ENCODE results near the gene LETM1. TPM values are rescaled to one million over a fixed set of nuclear protein-coding genes. Genes with fewer than 3 reads are reported as not detected.

LETM1 gene
- total and polyA plus RNA-seq, 2 donors (not counting 3 experiments of a cell fraction or from before 2014, with no cell fraction given), result 25.6 to 62.5 TPM

DNA sequence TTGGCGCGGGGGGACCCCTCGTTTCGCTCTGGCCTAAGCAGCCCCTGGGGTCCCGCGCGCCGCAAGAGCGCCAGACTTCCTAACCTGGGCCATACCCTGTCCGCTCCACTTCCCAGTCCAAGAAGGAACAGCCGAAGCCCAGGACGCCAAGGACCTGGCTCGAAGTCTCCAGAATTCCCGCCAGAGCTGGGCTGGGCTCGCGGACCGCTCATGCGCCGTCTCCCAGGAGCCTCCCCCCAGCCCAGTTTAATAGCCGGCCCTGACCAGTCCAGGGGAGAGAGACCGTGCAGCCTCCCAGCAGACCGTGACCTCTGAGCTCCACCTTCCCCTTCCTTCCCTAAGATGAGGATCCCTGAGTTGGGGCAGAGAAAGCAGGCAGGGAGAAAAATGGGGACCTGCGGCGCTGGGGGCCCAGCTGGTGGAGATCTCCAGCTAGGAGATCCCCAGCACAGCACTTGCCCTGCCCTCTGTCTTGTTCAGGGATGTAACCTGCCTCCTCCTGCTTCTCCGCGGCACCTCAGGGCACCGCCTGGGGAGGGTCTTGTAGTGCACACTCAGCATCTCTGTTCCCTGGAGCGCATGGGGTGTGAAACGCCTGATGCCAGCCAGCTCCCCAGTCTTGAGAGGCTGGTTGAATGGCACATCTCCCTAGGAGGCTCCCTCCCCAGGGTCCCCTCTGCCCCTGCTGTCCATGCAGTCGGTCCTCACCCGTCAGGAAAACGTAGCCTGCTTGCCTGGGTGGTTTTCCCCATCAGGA lies 1.2 kb upstream of the LETM1 start:
- H3K9me1 ChIP-seq (replicated peaks; ENCODE audit: control insufficient read depth, extremely low read depth, insufficient read depth, low read length), result no peaks in the 10 kb centered on the region
- peaks cover 17% of the 10 kb centered on the region for H3K4me1 ChIP-seq (ENCODE audit: control insufficient read depth, extremely low read depth, insufficient read depth, low read length)
- peak overlapping the region; percentile 86 for H3K4me2 ChIP-seq (ENCODE audit: insufficient read depth, low read length)
- peak overlapping the region; percentile 2 for H3K27ac ChIP-seq (ENCODE audit: insufficient read depth, low read depth, low read length)
- H3K9ac ChIP-seq (replicated peaks; ENCODE audit: extremely low read depth, insufficient read depth, low read length), result peak overlapping the region; percentile 69
- FAIRE-seq (peak; percentile 67), DNase-seq (ENCODE audit: low read depth, low spot score) (no peak)
- no peaks in the 10 kb centered on the region for H3K9me3 ChIP-seq (replicated peaks; ENCODE audit: control insufficient read depth, insufficient read depth, low read length)
- ChIA-PET POLR2A (no interaction called here), CTCF (interaction anchor here (0.9 to 4.8 kb wide), 4 partner anchors 13 to 109 kb away, joined by 3 to 25 read pairs (median 10); partner anchors contain the start of gene NSD2)
- BruUV-seq (replicated peaks), result no TSS peak
- no peaks in the 10 kb centered on the region for H4K20me1 ChIP-seq (replicated peaks; ENCODE audit: control insufficient read depth, extremely low read depth, insufficient read depth, low read length)
- peak overlapping the region; percentile 44 to 88 (median 83) for H3K4me3 ChIP-seq (replicated peaks in 1 of 3; ENCODE audit: insufficient read depth in 1 of 3, low read depth in 1 of 3, low read length in 3 of 3)
- H3K36me3 ChIP-seq (ENCODE audit: control insufficient read depth in 2 of 2, extremely low read depth in 1 of 2, insufficient read depth in 2 of 2, low read length in 2 of 2), result no peaks in the 10 kb centered on the region
- intact Hi-C loops (cut with micrococcal nuclease) (loop anchor here (1.0 to 2.0 kb wide), 3 partner anchors 13 to 53 kb away; no protein-coding TSS in a partner anchor), dilution Hi-C loops (cut with MboI; ENCODE audit: extremely low pct_ligation_motif_present, low sequenced_read_pairs) (no loop called here)
- peaks cover 44% of the 10 kb centered on the region for H3K79me2 ChIP-seq (ENCODE audit: control insufficient read depth, insufficient read depth, low read length)
- no peaks in the 10 kb centered on the region for H3K27me3 ChIP-seq (ENCODE audit: control insufficient read depth in 2 of 2, insufficient read depth in 2 of 2, low read length in 2 of 2)
- H2AFZ ChIP-seq (ENCODE audit: low read depth, low read length), result peak overlapping the region; percentile 70
- TF ChIP-seq GATA2 (IDR thresholded peaks at IDR 0.05; ENCODE audit: insufficient read depth, insufficient read length, low read depth, low read length) (no peak), EZH2 (IDR thresholded peaks at IDR 0.05; ENCODE audit: borderline replicate concordance, low read depth, low read length, severe bottlenecking) (no peak), JUN (IDR thresholded peaks at IDR 0.05; ENCODE audit: borderline replicate concordance, insufficient read depth, insufficient read length, low read depth) (no peak), MYC (IDR thresholded peaks at IDR 0.05; ENCODE audit: low read depth, low read length) (no peak), POLR2AphosphoS5 (IDR thresholded peaks at IDR 0.05; ENCODE audit: insufficient read depth, low read depth, low read length) (no peak), POLR2A (IDR thresholded peaks at IDR 0.05; ENCODE audit: low read depth, low read length) (no peak), FOS (IDR thresholded peaks at IDR 0.05; ENCODE audit: borderline replicate concordance, insufficient read depth, low read length) (no peak)
- TF ChIP-seq, protein P1, sequence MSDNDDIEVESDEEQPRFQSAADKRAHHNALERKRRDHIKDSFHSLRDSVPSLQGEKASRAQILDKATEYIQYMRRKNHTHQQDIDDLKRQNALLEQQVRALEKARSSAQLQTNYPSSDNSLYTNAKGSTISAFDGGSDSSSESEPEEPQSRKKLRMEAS (IDR thresholded peaks at IDR 0.05; ENCODE audit: insufficient read depth, insufficient read length), result no peak
- TF ChIP-seq, protein P2, sequence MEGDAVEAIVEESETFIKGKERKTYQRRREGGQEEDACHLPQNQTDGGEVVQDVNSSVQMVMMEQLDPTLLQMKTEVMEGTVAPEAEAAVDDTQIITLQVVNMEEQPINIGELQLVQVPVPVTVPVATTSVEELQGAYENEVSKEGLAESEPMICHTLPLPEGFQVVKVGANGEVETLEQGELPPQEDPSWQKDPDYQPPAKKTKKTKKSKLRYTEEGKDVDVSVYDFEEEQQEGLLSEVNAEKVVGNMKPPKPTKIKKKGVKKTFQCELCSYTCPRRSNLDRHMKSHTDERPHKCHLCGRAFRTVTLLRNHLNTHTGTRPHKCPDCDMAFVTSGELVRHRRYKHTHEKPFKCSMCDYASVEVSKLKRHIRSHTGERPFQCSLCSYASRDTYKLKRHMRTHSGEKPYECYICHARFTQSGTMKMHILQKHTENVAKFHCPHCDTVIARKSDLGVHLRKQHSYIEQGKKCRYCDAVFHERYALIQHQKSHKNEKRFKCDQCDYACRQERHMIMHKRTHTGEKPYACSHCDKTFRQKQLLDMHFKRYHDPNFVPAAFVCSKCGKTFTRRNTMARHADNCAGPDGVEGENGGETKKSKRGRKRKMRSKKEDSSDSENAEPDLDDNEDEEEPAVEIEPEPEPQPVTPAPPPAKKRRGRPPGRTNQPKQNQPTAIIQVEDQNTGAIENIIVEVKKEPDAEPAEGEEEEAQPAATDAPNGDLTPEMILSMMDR (IDR thresholded peaks at IDR 0.05; ENCODE audit: extremely low read depth in 1 of 2, insufficient read depth in 1 of 2, low read depth in 1 of 2, low read length in 2 of 2), result no peak

Data from endothelial cell of umbilical vein (primary cell).